Thyroid gland (tissue), 4 donors: ENCODE results near the gene LSM14B. TPM values are rescaled to one million over a fixed set of nuclear protein-coding genes. Genes with fewer than 3 reads are reported as not detected.

Experiments
- DNase-seq, 2 donors: peaks; one replicate each; pipeline ENCODE4 v3.0.0-alpha.2; 2019
- H3K27ac ChIP-seq, 3 donors: fragments of 200-600 bp; sonication (generic); 1 replicate in 2 of 3; 2 replicates in 1 of 3; pipeline ENCODE4 v1.5.1; 2016 to 2019; ENCODE audit warnings: mild to moderate bottlenecking in 1 of 3, moderate library complexity in 1 of 3
- H3K27me3 ChIP-seq: fragments of 200-600 bp; sonication (generic); one replicate; pipeline ENCODE4 v1.5.1; 2019
- H3K36me3 ChIP-seq, 2 donors: fragments of 200-600 bp; sonication (generic); one replicate each; pipeline ENCODE4 v1.5.1; 2016 to 2019
- H3K4me1 ChIP-seq, 2 donors: fragments of 200-600 bp; sonication (generic); one replicate each; pipeline ENCODE4 v1.5.1; 2017 to 2019
- H3K4me3 ChIP-seq, 3 donors: fragments of 200-600 bp; sonication (generic); replicated peaks in 1 of 3; 1 replicate in 2 of 3; 2 replicates in 1 of 3; pipeline ENCODE4 v1.5.1; 2016; ENCODE audit warnings: mild to moderate bottlenecking in 1 of 3
- H3K9me3 ChIP-seq: fragments of 200-600 bp; sonication (generic); one replicate; pipeline ENCODE4 v1.5.1; 2017
- CTCF ChIP-seq, 6 experiments: fragments of 200-600 bp in 3 of 6; fragments of 450-650 bp in 3 of 6; sonication (generic) in 3 of 6; IDR thresholded peaks; one replicate each; pipeline ENCODE4 v1.5.1; 2016 to 2019; ENCODE audit warnings: antibody characterized with exemption in 6 of 6, mild to moderate bottlenecking in 2 of 6, inconsistent platforms in 1 of 6, moderate library complexity in 1 of 6
- POLR2A ChIP-seq, 2 donors: fragments of 450-650 bp; IDR thresholded peaks; one replicate each; pipeline ENCODE4 v1.6.1; 2017; ENCODE audit warnings: antibody characterized with exemption in 2 of 2, mild to moderate bottlenecking in 2 of 2, moderate library complexity in 1 of 2
- WGBS, 2 donors: methylation state at CpG; one replicate each; pipeline ENCODE4 v1.1.5; 2017; 5-methylcytosine and 5-hydroxymethylcytosine counted together
- intact Hi-C: fragments of 100-400 bp; cut with DNase I; formaldehyde crosslinking; loops from one replicate; pipeline ENCODE4 v1.15.1; 2023
- total RNA-seq, 4 donors: library from RNA; depleted of rRNA; stranded (reverse); fragments of >200 nt; gene quantifications; one replicate each; pipeline ENCODE4 v1.2.3, GENCODE V29; 2016

LSM14B gene
- total RNA-seq, 4 donors from 2014 or later = 25.3 to 27.9 (median 25.6) TPM

GRCh38 chr20:62103508-62104233, 18.6 kb upstream of the LSM14B start:
- Histone ChIP-seq H3K9me3 (no peaks in the 10 kb centered on the region), H3K4me1 (no peaks in the 10 kb centered on the region), H3K27ac (no peak overlapping the region), H3K4me3 (no peak overlapping the region), H3K36me3 (no peaks in the 10 kb centered on the region), H3K27me3 (no peaks in the 10 kb centered on the region)
- TF ChIP-seq CTCF (IDR thresholded peaks at IDR 0.05) (no peak), POLR2A (IDR thresholded peaks at IDR 0.05) (no peak)
- WGBS, 2 donors = 60 to 76% methylated on average over 16 to 19 of the region's 21 CpGs
- DNase-seq = no peak
- intact Hi-C loops = no loop called here

GRCh38 chr20:62104234-62104789, 18.0 kb upstream of the LSM14B start:
- no peaks in the 10 kb centered on the region for H3K36me3 ChIP-seq
- no peaks in the 10 kb centered on the region for H3K9me3 ChIP-seq
- DNase-seq = no peak
- 46 to 47% methylated on average over 10 to 12 of the region's 15 CpGs for WGBS, 2 donors
- no peak overlapping the region for H3K27ac ChIP-seq
- H3K4me3 ChIP-seq = no peak overlapping the region
- intact Hi-C loops = no loop called here
- H3K27me3 ChIP-seq = no peaks in the 10 kb centered on the region
- TF ChIP-seq POLR2A (IDR thresholded peaks at IDR 0.05) (no peak), CTCF (IDR thresholded peaks at IDR 0.05) (no peak)
- H3K4me1 ChIP-seq = no peaks in the 10 kb centered on the region

- no peak for DNase-seq
- no peaks in the 10 kb centered on the region for H3K36me3 ChIP-seq
- 44 to 45% methylated on average over 7 of the region's 7 CpGs for WGBS, 2 donors
- no peaks in the 10 kb centered on the region for H3K9me3 ChIP-seq
- intact Hi-C loops = no loop called here
- no peak overlapping the region for H3K4me3 ChIP-seq
- no peak overlapping the region for H3K27ac ChIP-seq
- no peaks in the 10 kb centered on the region for H3K4me1 ChIP-seq
- TF ChIP-seq CTCF (IDR thresholded peaks at IDR 0.05) = no peak
- TF ChIP-seq POLR2A (IDR thresholded peaks at IDR 0.05) = no peak
- no peaks in the 10 kb centered on the region for H3K27me3 ChIP-seq
Measured at GRCh38 chr20:62104791-62105345, 17.4 kb upstream of the LSM14B start.

GRCh38 chr20:62105592-62105991, 16.7 kb upstream of the LSM14B start:
- H3K4me3 ChIP-seq = no peak overlapping the region
- H3K9me3 ChIP-seq = no peaks in the 10 kb centered on the region
- WGBS, 2 donors = 88% methylated on average over 5 of the region's 5 CpGs
- DNase-seq = no peak
- H3K27ac ChIP-seq = no peak overlapping the region
- no peaks in the 10 kb centered on the region for H3K27me3 ChIP-seq
- H3K4me1 ChIP-seq = no peaks in the 10 kb centered on the region
- H3K36me3 ChIP-seq = no peaks in the 10 kb centered on the region
- TF ChIP-seq POLR2A (IDR thresholded peaks at IDR 0.05) (no peak), CTCF (IDR thresholded peaks at IDR 0.05) (no peak)
- intact Hi-C loops = no loop called here

- no peaks in the 10 kb centered on the region for H3K4me1 ChIP-seq
- H3K27me3 ChIP-seq = no peaks in the 10 kb centered on the region
- no peaks in the 10 kb centered on the region for H3K9me3 ChIP-seq
- intact Hi-C loops = no loop called here
- TF ChIP-seq CTCF (IDR thresholded peaks at IDR 0.05) (no peak), POLR2A (IDR thresholded peaks at IDR 0.05) (no peak)
- no peak overlapping the region for H3K4me3 ChIP-seq
- no peak overlapping the region for H3K27ac ChIP-seq
- H3K36me3 ChIP-seq = no peaks in the 10 kb centered on the region
- DNase-seq = no peak
- WGBS, 2 donors = 94 to 98% methylated on average over 6 of the region's 6 CpGs
Measured at GRCh38 chr20:62111148-62111547, 11.1 kb upstream of the LSM14B start.
